Raji (cell line): ENCODE results near the gene HCRTR1.

Experiments
- POLR2A ChIP-seq: IDR thresholded peaks from 2 replicates; pipeline ENCODE4 v1.6.1; 2011; ENCODE audit warnings: low read depth, low read length, control low read depth; ENCODE audit not compliant: insufficient read depth

The HCRTR1 gene

GRCh38 chr1:31587720-31588423 lies 29.6 kb upstream of the HCRTR1 start:
- no peak for TF ChIP-seq POLR2A

- TF ChIP-seq POLR2A: no peak
These were observed 28.6 kb upstream of the HCRTR1 start for GRCh38 chr1:31588751-31589515.

- TF ChIP-seq POLR2A: no peak
These were observed 25.9 kb upstream of the HCRTR1 start for GRCh38 chr1:31591425-31592093.

DNA sequence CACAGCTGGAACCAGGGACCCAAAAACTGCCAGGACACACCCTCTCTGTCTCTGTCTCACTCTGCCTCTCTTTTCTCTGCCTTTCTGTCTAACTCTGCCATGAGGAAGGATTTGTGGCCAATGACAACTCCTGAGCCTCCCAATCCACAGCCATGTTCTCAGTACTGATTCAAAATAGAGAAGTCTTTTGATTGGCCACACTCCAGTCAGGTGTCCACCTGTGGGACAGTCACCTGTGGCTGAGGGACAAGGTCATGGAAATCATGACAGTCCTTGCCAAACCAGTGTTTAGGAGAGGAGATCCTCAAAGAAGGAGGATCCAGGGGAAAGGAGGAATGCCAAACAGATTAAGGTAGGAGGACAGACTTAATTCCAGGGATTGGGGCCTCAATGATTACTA lies 25.4 kb upstream of the HCRTR1 start:
- no peak for TF ChIP-seq POLR2A

DNA sequence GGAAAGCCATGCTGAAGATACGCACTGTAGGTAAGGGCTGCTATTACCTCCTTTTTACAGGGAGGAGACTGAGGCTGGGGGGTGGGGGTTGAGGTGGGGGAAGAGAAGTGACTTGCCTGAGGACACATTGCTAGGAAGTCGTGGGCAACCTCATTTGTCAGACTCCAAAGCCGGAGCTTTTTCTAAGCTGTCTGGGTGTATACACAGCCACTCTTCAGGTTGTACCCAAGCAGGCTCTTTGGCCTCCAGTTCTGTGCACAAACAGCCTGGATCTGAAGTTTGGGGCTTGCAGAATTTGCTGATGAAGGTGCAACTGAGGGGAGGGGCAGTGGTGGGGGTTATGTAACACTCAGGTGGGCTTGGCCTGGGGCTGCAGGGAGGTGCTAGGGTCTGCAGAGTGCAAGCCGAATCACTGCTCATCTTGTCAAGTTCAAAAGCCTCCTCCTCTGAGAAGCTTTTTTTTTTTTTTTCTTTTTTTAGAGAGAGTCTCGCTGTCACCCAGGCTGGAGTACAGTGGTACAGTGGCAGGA lies 24.3 kb upstream of the HCRTR1 start:
- no peak for TF ChIP-seq POLR2A

DNA sequence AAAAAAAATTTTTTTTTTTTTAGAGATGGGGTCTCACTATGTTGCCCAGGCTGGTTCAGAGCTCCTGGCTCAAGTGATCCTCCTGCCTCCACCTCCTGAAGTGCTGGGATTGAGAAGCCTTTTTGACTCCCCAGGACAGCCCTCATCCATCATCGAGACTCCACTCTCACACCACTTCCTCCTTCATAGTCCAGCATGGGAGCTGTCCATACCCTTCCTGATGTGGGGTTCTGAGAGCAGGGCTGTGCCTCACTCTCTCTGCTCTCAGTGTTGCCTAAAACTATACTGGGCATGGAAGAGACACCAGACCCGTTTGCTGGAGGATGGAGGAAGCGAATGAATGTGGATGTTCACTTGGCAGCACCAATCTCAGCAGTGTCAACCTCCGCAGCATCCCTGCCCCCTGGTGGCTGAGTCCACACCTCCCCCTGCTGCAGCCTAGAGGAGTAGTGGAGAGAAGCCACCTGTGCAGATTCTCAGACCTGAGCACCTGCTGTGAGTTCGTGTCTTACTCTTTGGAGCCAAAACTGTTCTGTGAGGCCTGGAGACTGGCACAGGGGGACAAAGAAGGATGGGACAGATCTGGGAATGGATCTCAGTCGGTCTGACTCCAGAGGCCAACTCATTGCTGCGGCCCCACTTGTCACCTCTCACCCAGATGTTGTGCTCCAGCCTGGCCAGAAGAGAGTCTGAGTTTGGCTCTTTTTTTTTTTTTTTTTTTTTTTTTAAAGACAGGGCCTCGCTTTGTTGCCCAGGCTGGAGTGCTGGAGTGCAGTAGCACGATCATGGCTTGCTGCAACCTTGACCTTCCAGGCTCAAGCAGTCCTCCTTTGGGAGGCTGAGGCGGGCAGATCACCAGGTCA lies 23.5 kb upstream of the HCRTR1 start:
- TF ChIP-seq POLR2A: no peak

DNA sequence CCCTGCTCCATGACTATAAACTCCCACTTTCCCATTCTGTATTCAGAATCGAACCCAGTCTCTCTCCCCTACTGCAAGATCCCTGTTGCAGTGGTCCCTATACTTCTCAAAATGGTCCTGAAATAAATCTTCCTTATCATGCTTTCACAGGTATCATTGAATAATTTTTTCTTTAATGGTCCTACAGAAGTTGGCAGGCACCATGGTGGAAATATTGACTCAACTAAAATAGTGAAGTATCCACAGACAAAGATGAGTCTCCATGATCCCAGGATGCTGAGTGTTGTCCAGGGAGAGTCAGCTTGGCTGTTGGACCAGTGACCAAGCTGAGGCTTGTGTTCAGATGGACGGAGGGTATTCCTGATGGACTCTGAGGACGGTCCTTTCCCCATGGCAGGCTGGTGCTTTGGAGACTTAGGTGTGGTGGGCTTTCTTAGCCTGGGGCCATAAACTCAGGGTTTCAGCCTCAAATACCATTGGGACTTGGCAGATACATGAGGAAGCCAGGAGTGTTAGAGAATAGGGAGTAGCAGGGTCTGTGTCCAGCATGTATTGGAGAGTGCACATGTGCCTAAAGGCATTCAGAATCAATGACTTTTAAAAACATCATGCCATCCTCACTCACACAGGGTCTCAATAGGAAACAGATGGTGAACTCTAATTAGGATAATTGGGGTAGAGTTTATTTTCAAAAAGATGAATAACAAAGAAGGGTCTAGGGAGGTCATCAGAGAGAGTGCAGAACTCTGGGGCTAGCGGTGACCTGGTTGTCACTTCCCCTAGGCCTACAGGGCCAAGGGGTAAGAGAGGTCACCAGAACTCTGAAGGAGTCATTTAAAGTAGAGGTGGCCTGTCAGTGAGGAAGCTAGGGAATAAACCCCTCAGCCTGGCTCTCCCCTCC lies 21.4 kb upstream of the HCRTR1 start:
- TF ChIP-seq POLR2A: no peak

DNA sequence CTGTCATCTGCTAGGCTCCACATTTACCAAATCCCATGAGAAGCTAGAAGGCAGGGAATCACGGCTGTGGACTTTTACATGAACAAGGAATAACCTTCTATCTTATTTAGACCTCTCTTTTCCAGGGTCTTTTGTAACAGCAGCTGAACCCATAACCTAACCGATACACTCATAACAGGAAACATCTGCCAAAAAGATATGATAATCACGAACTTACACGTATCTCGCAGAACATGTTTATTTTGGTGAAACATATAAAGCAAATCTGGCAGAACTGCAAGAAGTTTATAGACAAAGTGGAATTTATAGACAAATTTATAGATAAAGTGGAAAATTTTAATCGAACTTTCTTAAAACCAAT lies 20.8 kb upstream of the HCRTR1 start:
- TF ChIP-seq POLR2A: no peak

- no peak for TF ChIP-seq POLR2A
These were observed 18.5 kb upstream of the HCRTR1 start for GRCh38 chr1:31598980-31599379.

GRCh38 chr1:31600641-31601040 lies 16.8 kb upstream of the HCRTR1 start:
- no peak for TF ChIP-seq POLR2A

GRCh38 chr1:31602081-31602480 lies 15.4 kb upstream of the HCRTR1 start:
- no peak for TF ChIP-seq POLR2A

- no peak for TF ChIP-seq POLR2A
These were observed 11.5 kb upstream of the HCRTR1 start for GRCh38 chr1:31605908-31606427.

DNA sequence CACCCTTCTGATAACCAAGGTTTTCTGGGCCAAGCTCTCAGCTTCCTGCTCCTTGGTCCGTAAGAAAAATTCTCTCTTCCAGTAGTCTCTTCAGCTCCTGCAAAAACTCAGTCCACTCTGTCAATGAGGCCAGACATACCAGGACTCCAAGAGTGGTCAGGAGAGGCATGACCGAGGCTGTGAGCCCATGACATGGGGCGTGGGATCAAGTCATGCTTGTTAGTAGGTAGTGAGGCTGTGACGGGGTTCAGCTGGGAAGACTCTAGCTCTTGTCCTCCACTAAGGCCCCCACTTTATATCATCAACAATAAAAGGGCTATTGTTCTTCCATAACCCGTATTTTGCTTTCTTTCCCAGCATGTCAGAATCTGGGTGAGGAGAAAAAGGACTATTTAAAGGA lies 10.1 kb upstream of the HCRTR1 start:
- no peak for TF ChIP-seq POLR2A
